Activated T-cell treated with anti-CD3 and anti-CD28 coated beads for 24 hours (primary cell): ENCODE results near the gene GATA2.

Experiments used
- DNase-seq: peaks from one replicate; pipeline ENCODE4 v3.0.0-alpha.2; 2020; ENCODE audit warnings: low read depth

GATA2 gene

GRCh38 chr3:128432971-128433836 is 59.8 kb downstream of the GATA2 start:
- DNase-seq = no peak

GRCh38 chr3:128432301-128432970 is 60.6 kb downstream of the GATA2 start:
- no peak for DNase-seq

GRCh38 chr3:128431803-128432300 is 61.1 kb downstream of the GATA2 start:
- DNase-seq = no peak

GRCh38 chr3:128430731-128431130 is 62.3 kb downstream of the GATA2 start:
- no peak for DNase-seq

- DNase-seq = no peak
Observed at GRCh38 chr3:128430301-128430700, 62.7 kb downstream of the GATA2 start.

GRCh38 chr3:128429751-128430150 is 63.2 kb downstream of the GATA2 start:
- no peak for DNase-seq
